ENCODE measurements around the gene CBY1. TPM values are rescaled to one million over a fixed set of nuclear protein-coding genes. Genes with fewer than 3 reads are reported as not detected.

The CBY1 gene
- total RNA-seq, 1 experiment from 2014 or later, result 28.3 TPM

GRCh38 chr22:38618258-38618657 lies 38.2 kb upstream of the CBY1 start:
- no peaks in the 10 kb centered on the region for H3K27me3 Mint-ChIP-seq (ENCODE audit: insufficient read depth, unreplicated experiment)
- no TSS peak for BruUV-seq (replicated peaks)
- peaks cover 11% of the 10 kb centered on the region for H3K4me1 Mint-ChIP-seq (ENCODE audit: low read depth, unreplicated experiment)
- ChIA-PET POLR2A (no interaction called here), CTCF (no interaction called here)
- DNase-seq, result no peak
- H3K36me3 ChIP-seq (ENCODE audit: control insufficient read depth, insufficient read depth, low read length), result no peaks in the 10 kb centered on the region
- peaks cover 6% of the 10 kb centered on the region; the same call in 1 of the 2 replicates for H3K9me3 ChIP-seq
- H3K36me3 Mint-ChIP-seq (ENCODE audit: insufficient read depth, unreplicated experiment), result no peaks in the 10 kb centered on the region
- no peaks in the 10 kb centered on the region for H3K27me3 ChIP-seq (replicated peaks; ENCODE audit: control insufficient read depth, insufficient read depth, low read length)
- H3K9me3 Mint-ChIP-seq (ENCODE audit: unreplicated experiment), result peaks cover 10% of the 10 kb centered on the region
- H3K4me3 Mint-ChIP-seq (ENCODE audit: unreplicated experiment), result no peak overlapping the region
- H3K4me3 ChIP-seq (ENCODE audit: low read depth, low read length), result no peak overlapping the region
- intact Hi-C loops (cut with micrococcal nuclease; ENCODE audit: unreplicated experiment), result no loop called here
- no peak for TF ChIP-seq CTCF (IDR thresholded peaks at IDR 0.05; ENCODE audit: insufficient read depth in 1 of 2, low read depth in 1 of 2, low read length in 1 of 2, severe bottlenecking in 1 of 2, unreplicated experiment in 1 of 2)
- H3K27ac Mint-ChIP-seq (ENCODE audit: unreplicated experiment), result no peak overlapping the region
- H3K4me1 ChIP-seq, result peaks cover 4% of the 10 kb centered on the region

- BruUV-seq (replicated peaks), result no TSS peak
- Mint-ChIP-seq H3K27me3 (ENCODE audit: insufficient read depth, unreplicated experiment) (no peaks in the 10 kb centered on the region), H3K36me3 (ENCODE audit: insufficient read depth, unreplicated experiment) (no peaks in the 10 kb centered on the region), H3K27ac (ENCODE audit: unreplicated experiment) (no peak overlapping the region), H3K9me3 (ENCODE audit: unreplicated experiment) (peaks cover 10% of the 10 kb centered on the region), H3K4me3 (ENCODE audit: unreplicated experiment) (no peak overlapping the region), H3K4me1 (ENCODE audit: low read depth, unreplicated experiment) (peaks cover 11% of the 10 kb centered on the region)
- POLR2A ChIA-PET, result no interaction called here
- Histone ChIP-seq H3K27me3 (replicated peaks; ENCODE audit: control insufficient read depth, insufficient read depth, low read length) (no peaks in the 10 kb centered on the region), H3K4me3 (ENCODE audit: low read depth, low read length) (no peak overlapping the region), H3K36me3 (ENCODE audit: control insufficient read depth, insufficient read depth, low read length) (no peaks in the 10 kb centered on the region), H3K4me1 (peaks cover 4% of the 10 kb centered on the region), H3K9me3 (peaks cover 6% of the 10 kb centered on the region; the same call in 1 of the 2 replicates)
- no peak for TF ChIP-seq CTCF (IDR thresholded peaks at IDR 0.05; ENCODE audit: insufficient read depth in 1 of 2, low read depth in 1 of 2, low read length in 1 of 2, severe bottlenecking in 1 of 2, unreplicated experiment in 1 of 2)
- intact Hi-C loops (cut with micrococcal nuclease; ENCODE audit: unreplicated experiment), result no loop called here
- CTCF ChIA-PET, result no interaction called here
- DNase-seq, result no peak
Measured at GRCh38 chr22:38618682-38619081, 37.8 kb upstream of the CBY1 start.

GRCh38 chr22:38623351-38623750 lies 33.1 kb upstream of the CBY1 start:
- no peak for TF ChIP-seq CTCF (IDR thresholded peaks at IDR 0.05; ENCODE audit: insufficient read depth in 1 of 2, low read depth in 1 of 2, low read length in 1 of 2, severe bottlenecking in 1 of 2, unreplicated experiment in 1 of 2)
- ChIA-PET POLR2A (no interaction called here), CTCF (no interaction called here)
- Mint-ChIP-seq H3K27me3 (ENCODE audit: insufficient read depth, unreplicated experiment) (no peaks in the 10 kb centered on the region), H3K4me3 (ENCODE audit: unreplicated experiment) (no peak overlapping the region), H3K27ac (ENCODE audit: unreplicated experiment) (no peak overlapping the region), H3K9me3 (ENCODE audit: unreplicated experiment) (peaks cover 10% of the 10 kb centered on the region), H3K4me1 (ENCODE audit: low read depth, unreplicated experiment) (no peaks in the 10 kb centered on the region), H3K36me3 (ENCODE audit: insufficient read depth, unreplicated experiment) (no peaks in the 10 kb centered on the region)
- DNase-seq, result no peak
- no peaks in the 10 kb centered on the region for H3K36me3 ChIP-seq (ENCODE audit: control insufficient read depth, insufficient read depth, low read length)
- no peaks in the 10 kb centered on the region for H3K4me1 ChIP-seq
- intact Hi-C loops (cut with micrococcal nuclease; ENCODE audit: unreplicated experiment), result no loop called here
- 0 out of 2 replicates have a peak, but pooled peaks cover 2% of the 10 kb centered on the region for H3K9me3 ChIP-seq
- no peaks in the 10 kb centered on the region for H3K27me3 ChIP-seq (replicated peaks; ENCODE audit: control insufficient read depth, insufficient read depth, low read length)
- no peak overlapping the region for H3K4me3 ChIP-seq (ENCODE audit: low read depth, low read length)
- no TSS peak for BruUV-seq (replicated peaks)
